ENCODE measurements around the gene ABCF2. TPM values are rescaled to one million over a fixed set of nuclear protein-coding genes. Genes with fewer than 3 reads are reported as not detected.

The ABCF2 gene
- total RNA-seq, 3 donors from 2014 or later: 35.6 to 58.7 (median 42.2) TPM

DNA sequence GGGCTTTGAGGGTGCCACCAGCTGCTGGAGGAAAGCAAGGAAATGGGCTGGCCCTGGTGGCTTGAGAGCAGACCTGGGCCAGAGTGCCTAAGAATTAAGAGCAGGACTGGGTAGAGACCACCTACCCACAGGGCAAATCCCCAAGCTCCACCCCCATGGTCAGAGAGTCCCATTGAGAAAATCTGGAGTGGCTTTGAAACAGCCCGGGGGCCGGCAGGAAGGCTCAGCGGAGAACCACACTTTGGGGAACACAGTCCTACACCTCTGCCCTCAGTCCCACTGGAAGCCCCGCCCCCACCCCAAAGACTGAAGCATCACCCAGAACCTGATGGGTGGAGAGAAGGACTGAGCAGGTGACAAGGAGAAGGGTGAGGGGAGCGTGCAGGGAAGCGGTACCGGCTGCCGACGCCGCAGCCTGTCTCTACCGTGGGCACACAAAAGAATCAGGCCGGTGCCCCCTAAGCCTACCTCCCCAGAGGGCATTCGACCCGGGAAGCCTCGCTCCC, 17.9 kb upstream of the ABCF2 start:
- Histone ChIP-seq H3K9me3 (no peaks in the 10 kb centered on the region), H3K27ac (peak overlapping the region in 1 of 2 donors; percentile 34), H3K27me3 (no peaks in the 10 kb centered on the region), H3K4me1 (peaks cover 9 to 21% of the 10 kb centered on the region in 2 donors), H3K4me3 (peak overlapping the region; percentile 24 to 70 (median 46)), H3K36me3 (no peaks in the 10 kb centered on the region)
- intact Hi-C loops (cut with DNase I; ENCODE audit: low total_unique reads): no loop called here
- DNase-seq (ENCODE audit: low spot score in 2 of 2): no peak
- TF ChIP-seq POLR2AphosphoS5 (IDR thresholded peaks at IDR 0.05) (no peak), POLR2A (IDR thresholded peaks at IDR 0.05) (no peak)
- TF ChIP-seq, protein P1, sequence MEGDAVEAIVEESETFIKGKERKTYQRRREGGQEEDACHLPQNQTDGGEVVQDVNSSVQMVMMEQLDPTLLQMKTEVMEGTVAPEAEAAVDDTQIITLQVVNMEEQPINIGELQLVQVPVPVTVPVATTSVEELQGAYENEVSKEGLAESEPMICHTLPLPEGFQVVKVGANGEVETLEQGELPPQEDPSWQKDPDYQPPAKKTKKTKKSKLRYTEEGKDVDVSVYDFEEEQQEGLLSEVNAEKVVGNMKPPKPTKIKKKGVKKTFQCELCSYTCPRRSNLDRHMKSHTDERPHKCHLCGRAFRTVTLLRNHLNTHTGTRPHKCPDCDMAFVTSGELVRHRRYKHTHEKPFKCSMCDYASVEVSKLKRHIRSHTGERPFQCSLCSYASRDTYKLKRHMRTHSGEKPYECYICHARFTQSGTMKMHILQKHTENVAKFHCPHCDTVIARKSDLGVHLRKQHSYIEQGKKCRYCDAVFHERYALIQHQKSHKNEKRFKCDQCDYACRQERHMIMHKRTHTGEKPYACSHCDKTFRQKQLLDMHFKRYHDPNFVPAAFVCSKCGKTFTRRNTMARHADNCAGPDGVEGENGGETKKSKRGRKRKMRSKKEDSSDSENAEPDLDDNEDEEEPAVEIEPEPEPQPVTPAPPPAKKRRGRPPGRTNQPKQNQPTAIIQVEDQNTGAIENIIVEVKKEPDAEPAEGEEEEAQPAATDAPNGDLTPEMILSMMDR (IDR thresholded peaks at IDR 0.05): no peak

DNA sequence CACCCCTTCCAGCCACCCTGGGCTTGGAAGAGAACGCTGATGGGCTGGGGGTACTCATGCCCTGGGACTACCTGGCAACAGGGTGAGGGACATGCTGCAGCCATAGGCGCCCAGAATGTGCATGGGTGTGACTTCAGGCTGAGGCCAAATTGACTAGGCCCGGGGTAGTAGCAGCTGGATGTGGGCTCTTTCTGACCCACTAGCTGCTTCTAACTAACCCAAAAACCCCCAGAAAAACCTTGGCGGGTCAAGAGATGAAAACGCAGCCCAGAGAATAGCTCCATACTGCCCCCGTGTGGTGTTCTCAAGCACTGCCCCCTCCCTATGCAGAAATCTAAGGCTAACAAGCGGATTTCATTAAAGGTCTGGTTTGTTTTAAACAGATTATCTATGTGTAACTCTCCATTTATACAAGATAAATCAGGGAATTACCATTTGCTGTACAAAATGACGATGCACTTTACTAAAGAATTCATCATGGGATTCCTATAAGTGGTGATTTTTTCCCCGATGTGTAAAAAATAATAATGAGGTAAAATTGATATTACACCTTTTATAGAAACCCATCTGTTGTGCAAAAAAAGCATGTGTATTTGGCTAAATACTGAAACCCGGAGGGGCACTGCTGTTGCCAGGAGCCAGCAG, 17.3 kb upstream of the ABCF2 start:
- Histone ChIP-seq H3K36me3 (no peaks in the 10 kb centered on the region), H3K27ac (no peak overlapping the region), H3K27me3 (no peaks in the 10 kb centered on the region), H3K4me1 (peaks cover 9 to 21% of the 10 kb centered on the region in 2 donors), H3K4me3 (peak overlapping the region in 1 of 3 donors; percentile 70), H3K9me3 (no peaks in the 10 kb centered on the region)
- intact Hi-C loops (cut with DNase I; ENCODE audit: low total_unique reads): no loop called here
- DNase-seq (ENCODE audit: low spot score in 2 of 2): no peak
- TF ChIP-seq, protein P1 (IDR thresholded peaks at IDR 0.05): peak; percentile 61 to 63 (median 62)
- no peak for TF ChIP-seq POLR2AphosphoS5 (IDR thresholded peaks at IDR 0.05)

DNA sequence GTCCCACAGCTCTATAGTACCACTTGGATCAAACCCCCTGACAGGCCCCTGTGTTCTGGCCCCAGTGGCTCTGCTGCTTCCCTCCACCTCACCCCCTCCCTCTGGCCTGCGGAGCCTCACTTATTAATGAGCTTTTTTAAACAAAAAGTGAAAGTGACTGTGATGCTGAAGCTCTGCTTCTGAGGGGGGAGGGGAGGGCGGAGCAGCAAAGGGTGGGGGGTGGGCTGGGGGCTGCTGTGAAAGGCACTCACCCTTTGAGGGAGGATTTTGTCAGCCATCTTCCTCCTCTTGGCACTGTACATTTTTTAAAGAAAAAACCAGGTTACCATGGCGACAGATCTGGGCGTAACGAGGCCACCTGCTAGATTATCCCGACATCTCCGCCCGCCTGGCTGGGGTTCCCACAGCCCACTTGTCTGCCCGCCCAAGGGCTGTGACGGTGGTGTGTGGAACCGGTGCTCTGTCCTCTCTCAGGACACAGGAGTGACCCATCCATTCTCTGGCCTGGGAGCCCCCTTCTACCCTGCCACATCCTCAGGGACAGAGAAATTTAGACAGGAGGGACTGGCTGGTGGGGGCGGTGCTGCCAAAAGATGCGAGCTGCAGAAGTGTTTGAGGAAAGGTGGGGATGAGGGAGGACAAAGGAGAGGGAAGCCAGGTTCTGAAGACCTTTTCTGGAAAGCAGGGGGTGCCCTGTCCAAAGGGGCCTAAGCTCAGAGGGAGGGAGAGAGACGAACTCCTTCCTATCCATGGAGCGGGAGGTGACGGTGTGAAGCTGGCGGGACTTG, 16.6 kb upstream of the ABCF2 start:
- H3K27me3 ChIP-seq: no peaks in the 10 kb centered on the region
- intact Hi-C loops (cut with DNase I; ENCODE audit: low total_unique reads): no loop called here
- no peak overlapping the region for H3K4me3 ChIP-seq
- no peak overlapping the region for H3K27ac ChIP-seq
- TF ChIP-seq, protein P1 (IDR thresholded peaks at IDR 0.05): no peak
- TF ChIP-seq POLR2AphosphoS5 (IDR thresholded peaks at IDR 0.05) (no peak), POLR2A (IDR thresholded peaks at IDR 0.05) (no peak)
- DNase-seq (ENCODE audit: low spot score in 2 of 2): no peak
- no peaks in the 10 kb centered on the region for H3K9me3 ChIP-seq
- no peaks in the 10 kb centered on the region for H3K36me3 ChIP-seq
- H3K4me1 ChIP-seq: peaks cover 9 to 21% of the 10 kb centered on the region in 2 donors

DNA sequence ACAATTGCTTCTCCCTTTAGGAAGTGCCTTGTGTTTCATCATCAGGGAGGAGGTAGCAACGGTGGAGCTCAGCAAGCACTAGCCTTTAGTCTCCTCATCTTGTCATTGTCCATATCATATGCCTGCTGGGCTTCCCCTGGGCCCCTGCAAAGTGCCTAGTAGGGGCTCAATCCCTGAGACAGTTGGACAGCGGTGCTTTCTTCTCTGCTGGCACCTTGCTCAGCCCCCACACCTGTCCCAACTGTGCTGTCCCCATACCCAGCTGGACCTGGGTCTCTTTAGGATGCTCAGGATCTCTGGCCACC, 16.0 kb upstream of the ABCF2 start:
- DNase-seq (ENCODE audit: low spot score in 2 of 2): no peak
- Histone ChIP-seq H3K9me3 (no peaks in the 10 kb centered on the region), H3K4me3 (no peak overlapping the region), H3K36me3 (no peaks in the 10 kb centered on the region), H3K27me3 (no peaks in the 10 kb centered on the region), H3K4me1 (peaks cover 9 to 21% of the 10 kb centered on the region in 2 donors), H3K27ac (no peak overlapping the region)
- intact Hi-C loops (cut with DNase I; ENCODE audit: low total_unique reads): no loop called here
- TF ChIP-seq POLR2A (IDR thresholded peaks at IDR 0.05): no peak

DNA sequence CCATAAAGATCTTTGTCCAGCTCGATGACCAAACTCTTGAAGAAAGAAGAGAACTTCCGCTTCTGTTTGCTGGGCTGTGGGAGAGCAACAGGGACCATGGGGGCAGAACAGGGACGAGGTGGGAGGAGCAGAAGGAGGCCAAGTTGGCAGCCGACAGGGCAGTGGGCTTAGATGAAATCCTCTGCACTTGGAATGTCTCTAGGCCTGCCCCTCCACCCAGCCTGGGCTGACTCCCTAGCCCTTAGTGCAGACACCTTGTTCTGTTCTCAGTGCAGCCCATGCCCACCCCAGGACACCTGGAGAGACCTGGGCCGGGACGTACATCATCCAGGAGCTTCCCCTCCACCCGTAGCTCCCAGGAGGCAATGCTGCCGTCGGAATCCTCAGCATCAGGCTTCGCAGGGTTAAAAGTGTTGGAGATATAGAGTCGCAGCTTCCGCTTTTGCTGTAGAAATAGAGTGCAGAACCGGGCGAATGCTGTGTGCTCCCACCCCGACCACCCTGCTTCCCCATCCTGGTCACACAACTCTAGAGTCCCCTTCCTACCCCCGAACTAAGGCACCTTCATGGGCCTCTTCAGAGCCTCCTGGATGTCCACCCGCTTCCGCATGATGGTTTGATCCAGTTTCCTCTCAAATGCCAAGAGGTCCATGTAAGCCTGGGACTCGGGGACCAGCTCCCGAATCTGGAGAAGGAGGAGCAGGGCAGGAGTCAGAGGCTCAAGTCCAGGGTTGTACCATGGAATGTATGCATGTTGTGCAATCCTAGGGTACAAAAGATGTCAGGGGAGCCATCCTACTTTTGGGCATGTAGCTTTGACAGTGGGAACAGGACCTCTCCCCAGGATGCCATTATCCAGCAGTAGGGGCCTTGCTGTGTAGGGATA, 15.4 kb upstream of the ABCF2 start:
- Histone ChIP-seq H3K9me3 (no peaks in the 10 kb centered on the region), H3K4me1 (peaks cover 13 to 16% of the 10 kb centered on the region in 2 donors), H3K36me3 (no peaks in the 10 kb centered on the region), H3K27me3 (no peaks in the 10 kb centered on the region), H3K4me3 (no peak overlapping the region), H3K27ac (no peak overlapping the region)
- intact Hi-C loops (cut with DNase I; ENCODE audit: low total_unique reads): no loop called here
- DNase-seq (ENCODE audit: low spot score in 2 of 2): no peak
- TF ChIP-seq POLR2A (IDR thresholded peaks at IDR 0.05): no peak
- TF ChIP-seq, protein P1 (IDR thresholded peaks at IDR 0.05): no peak
- no peak for TF ChIP-seq POLR2AphosphoS5 (IDR thresholded peaks at IDR 0.05)
